GM12875 (cell line): Measurements from ENCODE around the gene ADGRA1.

ENCODE experiments used
- H3K4me3 ChIP-seq: one replicate; pipeline ENCODE4 v1.5.1; 2011; ENCODE audit warnings: low read depth, low read length, control low read depth
- CTCF ChIP-seq: IDR thresholded peaks from 2 replicates; pipeline ENCODE4 v1.5.1; 2011; ENCODE audit warnings: low read depth, mild to moderate bottlenecking, control low read depth, inconsistent platforms, low read length, moderate library complexity, borderline replicate concordance; ENCODE audit not compliant: insufficient read depth

Gene ADGRA1

GRCh38 chr10:133090101-133090500, 2.4 kb downstream of the ADGRA1 start:
- TF ChIP-seq CTCF, result no peak
- H3K4me3 ChIP-seq, result no peak overlapping the region

GRCh38 chr10:133090654-133091053, 2.9 kb downstream of the ADGRA1 start:
- no peak overlapping the region for H3K4me3 ChIP-seq
- TF ChIP-seq CTCF, result no peak

- no peak for TF ChIP-seq CTCF
- H3K4me3 ChIP-seq, result no peak overlapping the region
These were observed 3.6 kb downstream of the ADGRA1 start for GRCh38 chr10:133091316-133091715.

- no peak for TF ChIP-seq CTCF
These were observed 5.6 kb downstream of the ADGRA1 start for GRCh38 chr10:133093291-133093690.

GRCh38 chr10:133094286-133094685, 6.6 kb downstream of the ADGRA1 start:
- TF ChIP-seq CTCF, result no peak
- H3K4me3 ChIP-seq, result no peak overlapping the region

More at GRCh38 chr10:133093291-133093690, 5.6 kb downstream of the ADGRA1 start:
- H3K4me3 ChIP-seq, result no peak overlapping the region

- H3K4me3 ChIP-seq, result no peak overlapping the region
- TF ChIP-seq CTCF, result no peak
These were observed 7.1 kb downstream of the ADGRA1 start for GRCh38 chr10:133094866-133095265.

- no peak overlapping the region for H3K4me3 ChIP-seq
- no peak for TF ChIP-seq CTCF
These were observed 7.9 kb downstream of the ADGRA1 start for GRCh38 chr10:133095586-133095985.
